Measurements from ENCODE around the gene SMARCAL1. TPM values are rescaled to one million over a fixed set of nuclear protein-coding genes. Genes with fewer than 3 reads are reported as not detected.

Gene SMARCAL1
- total RNA-seq, 1 donor from 2014 or later: 33.0 TPM

GRCh38 chr2:216430811-216431530 is 18.7 kb downstream of the SMARCAL1 start:
- no peak overlapping the region for H3K27ac Mint-ChIP-seq
- no peaks in the 10 kb centered on the region for H3K9me3 Mint-ChIP-seq
- no peak overlapping the region for H3K4me3 Mint-ChIP-seq
- H3K4me1 Mint-ChIP-seq: peaks cover 6% of the 10 kb centered on the region
- H3K27me3 Mint-ChIP-seq (ENCODE audit: low read depth): no peaks in the 10 kb centered on the region
- TF ChIP-seq CTCF (IDR thresholded peaks at IDR 0.05; ENCODE audit: unreplicated experiment): no peak
- no peak for DNase-seq (ENCODE audit: low spot score in 2 of 2, unreplicated experiment in 2 of 2)
- peaks cover 58% of the 10 kb centered on the region for H3K36me3 Mint-ChIP-seq

- H3K4me1 Mint-ChIP-seq: peaks cover 2% of the 10 kb centered on the region
These were observed 19.2 kb downstream of the SMARCAL1 start for GRCh38 chr2:216431531-216431856.

GRCh38 chr2:216436383-216436782 is 24.1 kb downstream of the SMARCAL1 start:
- TF ChIP-seq CTCF (IDR thresholded peaks at IDR 0.05; ENCODE audit: unreplicated experiment): no peak
- Mint-ChIP-seq H3K9me3 (no peaks in the 10 kb centered on the region), H3K27ac (no peak overlapping the region), H3K36me3 (peaks cover 57% of the 10 kb centered on the region), H3K4me1 (no peaks in the 10 kb centered on the region), H3K4me3 (no peak overlapping the region), H3K27me3 (ENCODE audit: low read depth) (no peaks in the 10 kb centered on the region)
- no peak for DNase-seq (ENCODE audit: low spot score in 2 of 2, unreplicated experiment in 2 of 2)

More at GRCh38 chr2:216431531-216431856, 19.2 kb downstream of the SMARCAL1 start:
- no peak for DNase-seq (ENCODE audit: low spot score in 2 of 2, unreplicated experiment in 2 of 2)
- Mint-ChIP-seq H3K27me3 (ENCODE audit: low read depth) (no peaks in the 10 kb centered on the region), H3K36me3 (peaks cover 56% of the 10 kb centered on the region), H3K27ac (no peak overlapping the region), H3K9me3 (no peaks in the 10 kb centered on the region), H3K4me3 (no peak overlapping the region)
- TF ChIP-seq CTCF (IDR thresholded peaks at IDR 0.05; ENCODE audit: unreplicated experiment): no peak

GRCh38 chr2:216441308-216442010 is 29.2 kb downstream of the SMARCAL1 start:
- Mint-ChIP-seq H3K27me3 (ENCODE audit: low read depth) (no peaks in the 10 kb centered on the region), H3K36me3 (peaks cover 44% of the 10 kb centered on the region), H3K27ac (no peak overlapping the region), H3K4me1 (no peaks in the 10 kb centered on the region), H3K9me3 (no peaks in the 10 kb centered on the region), H3K4me3 (no peak overlapping the region)
- TF ChIP-seq CTCF (IDR thresholded peaks at IDR 0.05; ENCODE audit: unreplicated experiment): no peak
- DNase-seq (ENCODE audit: low spot score in 2 of 2, unreplicated experiment in 2 of 2): no peak

- Mint-ChIP-seq H3K27me3 (ENCODE audit: low read depth) (no peaks in the 10 kb centered on the region), H3K27ac (no peak overlapping the region), H3K9me3 (peaks cover 7% of the 10 kb centered on the region), H3K4me1 (no peaks in the 10 kb centered on the region), H3K4me3 (no peak overlapping the region), H3K36me3 (peaks cover 62% of the 10 kb centered on the region)
- no peak for TF ChIP-seq CTCF (IDR thresholded peaks at IDR 0.05; ENCODE audit: unreplicated experiment)
- DNase-seq (ENCODE audit: low spot score in 2 of 2, unreplicated experiment in 2 of 2): no peak
These were observed 33.2 kb downstream of the SMARCAL1 start for GRCh38 chr2:216445501-216445900.

Data from mesothelial cell of epicardium (in vitro differentiated cells).